DMS114 treated with DMSO at 0.1 percent for 48 hours (cell line): ENCODE results near the gene ZFYVE28.
A peak's percentile ranks its signal among the peaks of the same experiment; 100 is the strongest.

Experiments used
- DNase-seq: peaks from one replicate; lab custom pipeline; 2025; ENCODE audit not compliant: unreplicated experiment; lab: John Stamatoyannopoulos, UW

Gene ZFYVE28

GRCh38 chr4:2264481-2265041, 153.9 kb downstream of the ZFYVE28 start:
- no peak for DNase-seq

GRCh38 chr4:2263926-2264321, 154.5 kb downstream of the ZFYVE28 start:
- DNase-seq, result no peak

- no peak for DNase-seq
These were observed 155.5 kb downstream of the ZFYVE28 start for GRCh38 chr4:2262944-2263250.

GRCh38 chr4:2262145-2262943, 156.1 kb downstream of the ZFYVE28 start:
- DNase-seq, result peak; percentile 95

- DNase-seq, result no peak
These were observed 156.6 kb downstream of the ZFYVE28 start, which contains the start of gene MXD4 for GRCh38 chr4:2261853-2262144. TSS of gene MXD4 (minus strand) at chr4:2262109. CDS start at chr4:2261980, 129 bp downstream.

GRCh38 chr4:2261110-2261852, 157.2 kb downstream of the ZFYVE28 start:
- DNase-seq, result no peak

GRCh38 chr4:2260344-2261109, 157.9 kb downstream of the ZFYVE28 start:
- no peak for DNase-seq

- DNase-seq, result no peak
These were observed 158.7 kb downstream of the ZFYVE28 start for GRCh38 chr4:2259541-2260343.

- no peak for DNase-seq
These were observed 159.4 kb downstream of the ZFYVE28 start for GRCh38 chr4:2259036-2259540.

- no peak for DNase-seq
These were observed 160.1 kb downstream of the ZFYVE28 start for GRCh38 chr4:2258091-2259035.

- no peak for DNase-seq
These were observed 160.9 kb downstream of the ZFYVE28 start for GRCh38 chr4:2257361-2258081.

GRCh38 chr4:2256781-2257191, 161.7 kb downstream of the ZFYVE28 start:
- no peak for DNase-seq

GRCh38 chr4:2256156-2256731, 162.2 kb downstream of the ZFYVE28 start:
- DNase-seq, result no peak

GRCh38 chr4:2255501-2256155, 162.8 kb downstream of the ZFYVE28 start:
- no peak for DNase-seq

GRCh38 chr4:2254665-2255500, 163.6 kb downstream of the ZFYVE28 start:
- no peak for DNase-seq

- DNase-seq, result no peak
These were observed 165.0 kb downstream of the ZFYVE28 start for GRCh38 chr4:2253160-2254084.
